OCI-LY1 (cell line): ENCODE results near the gene CORO2B.

Experiments
- H2AFZ ChIP-seq: fragments of 200-600 bp; sonication (generic), shearing (Covaris generic); 2 replicates; pipeline ENCODE4 v1.6.0; 2014; ENCODE audit warnings: antibody characterized with exemption, mild to moderate bottlenecking, low read length
- H3F3A ChIP-seq: fragments of 200-600 bp; sonication (generic), shearing (Covaris generic); 2 replicates; pipeline ENCODE4 v1.6.0; 2014; ENCODE audit warnings: mild to moderate bottlenecking, antibody characterized with exemption, low read length, moderate library complexity; ENCODE audit not compliant: insufficient read depth
- H3K27ac ChIP-seq: fragments of 200-600 bp; sonication (generic); 2 replicates; pipeline ENCODE4 v1.5.1; 2014; ENCODE audit warnings: low read length, mixed run types, mild to moderate bottlenecking, low read depth; ENCODE audit not compliant: poor library complexity, severe bottlenecking
- H3K27me3 ChIP-seq: fragments of 200-600 bp; sonication (generic); 2 replicates; pipeline ENCODE4 v1.6.0; 2014; ENCODE audit warnings: antibody characterized with exemption, mild to moderate bottlenecking, low read length, moderate library complexity; ENCODE audit not compliant: insufficient read depth
- H3K36me3 ChIP-seq: fragments of 200-600 bp; sonication (generic); 2 replicates; pipeline ENCODE4 v1.6.1; 2014; ENCODE audit warnings: mild to moderate bottlenecking, antibody characterized with exemption, low read length, moderate library complexity, mixed read lengths; ENCODE audit not compliant: insufficient read depth
- H3K4me1 ChIP-seq: fragments of 200-600 bp; sonication (generic); 2 replicates; pipeline ENCODE4 v1.5.1; 2014; ENCODE audit warnings: mild to moderate bottlenecking, low read length, moderate library complexity; ENCODE audit not compliant: insufficient read depth, severe bottlenecking
- H3K4me2 ChIP-seq: fragments of 200-600 bp; sonication (generic), shearing (Covaris generic); 2 replicates; pipeline ENCODE4 v1.6.1; 2014; ENCODE audit warnings: low read length
- H3K4me3 ChIP-seq: fragments of 200-600 bp; sonication (generic); 2 replicates; pipeline ENCODE4 v1.5.1; 2014; ENCODE audit warnings: low read length, low read depth, mild to moderate bottlenecking, mixed read lengths; ENCODE audit not compliant: poor library complexity, severe bottlenecking
- H3K79me2 ChIP-seq: fragments of 200-600 bp; shearing (Covaris generic); 2 replicates; pipeline ENCODE4 v1.6.1; 2016; ENCODE audit warnings: mixed run types, low read length, mixed read lengths; ENCODE audit not compliant: insufficient read depth
- H3K9ac ChIP-seq: fragments of 200-600 bp; sonication (generic), shearing (Covaris generic); 2 replicates; pipeline ENCODE4 v1.6.1; 2014; ENCODE audit warnings: mild to moderate bottlenecking, low read length, mixed read lengths
- H3K9me2 ChIP-seq: fragments of 200-600 bp; sonication (generic), shearing (Covaris generic); 2 replicates; pipeline ENCODE4 v1.6.1; 2014; ENCODE audit warnings: low read depth, mild to moderate bottlenecking, low read length, mixed read lengths
- H3K9me3 ChIP-seq: fragments of 200-600 bp; shearing (Covaris generic); 2 replicates; pipeline ENCODE4 v1.6.1; 2014; ENCODE audit warnings: low read length, mixed read lengths
- H4K20me1 ChIP-seq: fragments of 200-600 bp; sonication (generic), shearing (Covaris generic); 2 replicates; pipeline ENCODE4 v1.6.0; 2016; ENCODE audit warnings: mild to moderate bottlenecking, low read length; ENCODE audit not compliant: insufficient read depth
- CTCF ChIP-seq: fragments of 200-600 bp; sonication (generic), shearing (Covaris generic); IDR thresholded peaks from 2 replicates; pipeline ENCODE4 v1.5.1; 2017; ENCODE audit warnings: mild to moderate bottlenecking, antibody characterized with exemption, low read length, moderate library complexity, mixed read lengths
- EZH2 ChIP-seq: fragments of 200-600 bp; sonication (generic), shearing (Covaris generic); IDR thresholded peaks from 2 replicates; pipeline ENCODE4 v1.8.0; 2017; ENCODE audit warnings: borderline replicate concordance, mixed run types, mild to moderate bottlenecking, antibody characterized with exemption, low read length, moderate library complexity, mixed read lengths

CORO2B gene

DNA sequence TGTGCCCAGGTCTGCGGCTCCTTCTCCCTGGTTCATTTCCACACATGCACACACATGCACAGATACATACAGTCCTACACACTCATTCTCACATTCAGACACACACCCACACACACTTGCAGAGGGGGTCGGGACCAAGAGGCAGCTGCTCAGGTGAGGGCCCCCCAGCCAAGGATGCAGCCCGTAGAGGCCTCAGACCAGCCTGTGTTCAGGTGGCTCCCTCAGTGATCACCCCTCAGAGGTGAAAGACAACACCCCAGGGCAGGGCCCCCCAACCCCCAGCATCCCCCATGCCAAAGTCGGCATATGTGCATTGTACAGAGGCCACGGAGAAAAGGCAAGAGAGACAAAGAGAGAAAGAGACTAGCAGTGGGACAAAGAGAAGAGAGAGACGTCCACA lies 5.9 kb upstream of the CORO2B start:
- H3K9ac ChIP-seq: no peak overlapping the region
- H3F3A ChIP-seq: no peaks in the 10 kb centered on the region
- no peak overlapping the region for H3K4me2 ChIP-seq
- no peaks in the 10 kb centered on the region for H4K20me1 ChIP-seq
- peaks cover 15% of the 10 kb centered on the region; the same call in 1 of the 2 replicates for H3K27me3 ChIP-seq
- no peaks in the 10 kb centered on the region for H3K36me3 ChIP-seq
- no peak overlapping the region for H3K27ac ChIP-seq
- H2AFZ ChIP-seq: no peak overlapping the region
- no peak for TF ChIP-seq CTCF
- TF ChIP-seq EZH2: no peak
- H3K4me1 ChIP-seq: peaks cover 7% of the 10 kb centered on the region
- H3K9me3 ChIP-seq: no peaks in the 10 kb centered on the region
- H3K4me3 ChIP-seq: no peak overlapping the region
- H3K79me2 ChIP-seq: no peaks in the 10 kb centered on the region
- H3K9me2 ChIP-seq: no peaks in the 10 kb centered on the region

DNA sequence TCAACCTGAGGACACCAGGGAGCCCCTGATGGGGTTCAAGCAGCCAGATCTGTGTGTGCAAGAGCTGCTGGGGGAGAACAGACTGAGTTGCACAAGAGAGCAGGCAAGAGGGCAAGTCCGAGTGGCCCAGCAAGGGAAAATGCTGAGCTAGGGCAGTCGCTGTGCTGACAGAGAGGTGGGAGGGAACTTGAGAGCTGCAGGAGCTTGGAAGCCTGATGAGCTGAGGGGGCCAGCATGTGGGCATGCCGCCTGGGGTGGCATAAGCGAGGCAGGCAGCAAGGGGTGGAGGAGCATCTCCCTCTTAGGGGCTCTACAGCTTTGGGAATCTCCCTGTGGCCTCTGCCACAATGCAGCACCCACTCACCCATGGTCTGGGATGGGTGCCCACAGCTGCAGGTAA lies 4.7 kb upstream of the CORO2B start:
- Histone ChIP-seq H3K4me3 (no peak overlapping the region), H2AFZ (no peak overlapping the region), H3K9me2 (no peaks in the 10 kb centered on the region), H3K27me3 (peaks cover 15% of the 10 kb centered on the region; the same call in 1 of the 2 replicates), H3K4me2 (no peak overlapping the region), H3K9ac (no peak overlapping the region), H3K36me3 (no peaks in the 10 kb centered on the region), H3K4me1 (peaks cover 14% of the 10 kb centered on the region), H4K20me1 (no peaks in the 10 kb centered on the region), H3K27ac (no peak overlapping the region), H3F3A (no peaks in the 10 kb centered on the region), H3K9me3 (no peaks in the 10 kb centered on the region), H3K79me2 (no peaks in the 10 kb centered on the region)
- TF ChIP-seq CTCF: no peak
- no peak for TF ChIP-seq EZH2

DNA sequence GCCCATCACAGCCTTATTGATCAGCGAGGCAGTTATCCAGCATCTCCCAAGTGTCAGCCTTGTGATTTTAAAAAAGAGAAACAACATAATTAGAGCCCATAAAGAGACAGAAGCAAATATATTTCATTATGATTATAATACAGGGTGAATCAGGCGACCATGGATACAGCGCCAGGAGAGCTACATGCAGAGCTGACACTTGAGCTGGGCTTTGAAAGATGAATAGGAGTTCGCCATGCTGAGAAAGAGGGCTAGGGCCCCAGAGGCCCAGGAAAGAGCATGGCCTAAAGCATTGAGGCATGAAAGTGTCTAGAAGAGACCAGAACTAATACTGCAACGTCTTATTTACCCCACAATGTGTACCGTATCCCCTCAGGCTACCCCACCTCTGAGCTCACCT lies 4.2 kb upstream of the CORO2B start:
- no peak overlapping the region for H3K9ac ChIP-seq
- H3K4me1 ChIP-seq: peaks cover 14% of the 10 kb centered on the region
- peaks cover 10% of the 10 kb centered on the region; the same call in 1 of the 2 replicates for H3K27me3 ChIP-seq

More for the DNA sequence above, 4.2 kb upstream of the CORO2B start:
- H3K4me2 ChIP-seq: no peak overlapping the region
- no peak overlapping the region for H3K4me3 ChIP-seq
- H3K36me3 ChIP-seq: no peaks in the 10 kb centered on the region
- no peaks in the 10 kb centered on the region for H3K9me2 ChIP-seq
- no peaks in the 10 kb centered on the region for H3K79me2 ChIP-seq
- H4K20me1 ChIP-seq: no peaks in the 10 kb centered on the region
- no peak overlapping the region for H2AFZ ChIP-seq
- TF ChIP-seq EZH2 (no peak), CTCF (no peak)
- no peaks in the 10 kb centered on the region for H3K9me3 ChIP-seq
- no peak overlapping the region for H3K27ac ChIP-seq
- no peaks in the 10 kb centered on the region for H3F3A ChIP-seq
